Chondrocyte (in vitro differentiated cells): ENCODE measurements around the gene RSPH1. TPM values are rescaled to one million over a fixed set of nuclear protein-coding genes. Genes with fewer than 3 reads are reported as not detected.

Experiments
- DNase-seq: peaks from one replicate; pipeline ENCODE4 v3.0.0; 2021; ENCODE audit warnings: mixed read lengths, low spot score
- H3K27ac Mint-ChIP-seq: one replicate; pipeline ENCODE4 v1.8.0; 2021; ENCODE audit warnings: mild to moderate bottlenecking, moderate library complexity, mixed read lengths; ENCODE audit not compliant: unreplicated experiment
- H3K27me3 Mint-ChIP-seq: 2 replicates; pipeline ENCODE4 v1.8.0; 2021; ENCODE audit warnings: low read depth, mixed read lengths
- H3K36me3 Mint-ChIP-seq: 2 replicates; pipeline ENCODE4 v1.8.0; 2021; ENCODE audit warnings: low read depth, mixed read lengths
- H3K4me1 Mint-ChIP-seq: 2 replicates; pipeline ENCODE4 v1.8.0; 2021; ENCODE audit warnings: low read depth, mild to moderate bottlenecking, mixed read lengths
- H3K4me3 Mint-ChIP-seq: one replicate; pipeline ENCODE4 v1.8.0; 2021; ENCODE audit warnings: mild to moderate bottlenecking, moderate library complexity, mixed read lengths; ENCODE audit not compliant: unreplicated experiment
- H3K9me3 Mint-ChIP-seq: 2 replicates; pipeline ENCODE4 v1.8.0; 2021; ENCODE audit warnings: low read depth, mixed read lengths
- CTCF ChIP-seq: fragments of 200-600 bp; sonication (generic); IDR thresholded peaks from 2 replicates; pipeline ENCODE4 v1.5.0; 2021; ENCODE audit warnings: antibody characterized with exemption, mild to moderate bottlenecking, moderate library complexity
- total RNA-seq: library from RNA; stranded (reverse); gene quantifications from 3 replicates; pipeline ENCODE4 v1.2.1, GENCODE V29; 2021

RSPH1 gene
- total RNA-seq, 1 donor from 2014 or later: 0.15 TPM

GRCh38 chr21:42495027-42495426 lies 997 bp downstream of the RSPH1 start:
- H3K9me3 Mint-ChIP-seq: no peaks in the 10 kb centered on the region
- H3K36me3 Mint-ChIP-seq: no peaks in the 10 kb centered on the region
- DNase-seq: peak; percentile 18
- no peak overlapping the region for H3K4me3 Mint-ChIP-seq
- TF ChIP-seq CTCF: no peak
- H3K4me1 Mint-ChIP-seq: peaks cover 13% of the 10 kb centered on the region
- no peaks in the 10 kb centered on the region for H3K27me3 Mint-ChIP-seq
- no peak overlapping the region for H3K27ac Mint-ChIP-seq

GRCh38 chr21:42493109-42494060 lies 2.6 kb downstream of the RSPH1 start:
- TF ChIP-seq CTCF: no peak
- H3K9me3 Mint-ChIP-seq: no peaks in the 10 kb centered on the region
- no peaks in the 10 kb centered on the region for H3K36me3 Mint-ChIP-seq
- no peak overlapping the region for H3K4me3 Mint-ChIP-seq
- H3K4me1 Mint-ChIP-seq: peaks cover 13% of the 10 kb centered on the region
- peaks cover 5% of the 10 kb centered on the region for H3K27me3 Mint-ChIP-seq
- no peak overlapping the region for H3K27ac Mint-ChIP-seq
- no peak for DNase-seq

GRCh38 chr21:42492201-42492600 lies 3.8 kb downstream of the RSPH1 start:
- H3K27ac Mint-ChIP-seq: no peak overlapping the region
- DNase-seq: no peak
- no peak overlapping the region for H3K4me3 Mint-ChIP-seq
- H3K4me1 Mint-ChIP-seq: peaks cover 13% of the 10 kb centered on the region
- TF ChIP-seq CTCF: no peak
- H3K36me3 Mint-ChIP-seq: no peaks in the 10 kb centered on the region
- H3K27me3 Mint-ChIP-seq: peaks cover 14% of the 10 kb centered on the region
- no peaks in the 10 kb centered on the region for H3K9me3 Mint-ChIP-seq

- H3K36me3 Mint-ChIP-seq: no peaks in the 10 kb centered on the region
- TF ChIP-seq CTCF: no peak
- H3K27me3 Mint-ChIP-seq: peaks cover 22% of the 10 kb centered on the region
- H3K4me1 Mint-ChIP-seq: peaks cover 8% of the 10 kb centered on the region
- H3K4me3 Mint-ChIP-seq: no peak overlapping the region
- DNase-seq: no peak
- H3K9me3 Mint-ChIP-seq: no peaks in the 10 kb centered on the region
- no peak overlapping the region for H3K27ac Mint-ChIP-seq
These were observed 4.7 kb downstream of the RSPH1 start for GRCh38 chr21:42491328-42491727.

GRCh38 chr21:42490720-42491119 lies 5.3 kb downstream of the RSPH1 start:
- H3K4me1 Mint-ChIP-seq: peaks cover 4% of the 10 kb centered on the region
- no peak for TF ChIP-seq CTCF
- H3K36me3 Mint-ChIP-seq: no peaks in the 10 kb centered on the region
- no peak overlapping the region for H3K27ac Mint-ChIP-seq
- no peak overlapping the region for H3K4me3 Mint-ChIP-seq
- peaks cover 28% of the 10 kb centered on the region for H3K27me3 Mint-ChIP-seq
- H3K9me3 Mint-ChIP-seq: no peaks in the 10 kb centered on the region
- DNase-seq: no peak
